ENCODE measurements around the gene MRPL54.

The MRPL54 gene

GRCh38 chr19:3730457-3730958, 32.0 kb upstream of the MRPL54 start:
- H3K4me3 ChIP-seq (ENCODE audit: low read depth, low read length): no peak overlapping the region
- no peak for DNase-seq (ENCODE audit: low read depth)
- TF ChIP-seq CTCF (IDR thresholded peaks at IDR 0.05; ENCODE audit: low read depth, low read length, missing control alignments): no peak

- no peak for DNase-seq (ENCODE audit: low read depth)
- no peak for TF ChIP-seq CTCF (IDR thresholded peaks at IDR 0.05; ENCODE audit: low read depth, low read length, missing control alignments)
- H3K4me3 ChIP-seq (ENCODE audit: low read depth, low read length): no peak overlapping the region
These were observed 30.4 kb upstream of the MRPL54 start for GRCh38 chr19:3732108-3732507.

- no peak overlapping the region for H3K4me3 ChIP-seq (ENCODE audit: low read depth, low read length)
- no peak for TF ChIP-seq CTCF (IDR thresholded peaks at IDR 0.05; ENCODE audit: low read depth, low read length, missing control alignments)
- DNase-seq (ENCODE audit: low read depth): no peak
These were observed 28.8 kb upstream of the MRPL54 start for GRCh38 chr19:3733549-3734309.

- no peak for TF ChIP-seq CTCF (IDR thresholded peaks at IDR 0.05; ENCODE audit: low read depth, low read length, missing control alignments)
- DNase-seq (ENCODE audit: low read depth): no peak
- H3K4me3 ChIP-seq (ENCODE audit: low read depth, low read length): no peak overlapping the region
These were observed 28.2 kb upstream of the MRPL54 start for GRCh38 chr19:3734310-3734600.

GRCh38 chr19:3736106-3736724, 26.3 kb upstream of the MRPL54 start:
- no peak for DNase-seq (ENCODE audit: low read depth)
- H3K4me3 ChIP-seq (ENCODE audit: low read depth, low read length): no peak overlapping the region
- no peak for TF ChIP-seq CTCF (IDR thresholded peaks at IDR 0.05; ENCODE audit: low read depth, low read length, missing control alignments)

GRCh38 chr19:3737487-3738205, 24.8 kb upstream of the MRPL54 start:
- H3K4me3 ChIP-seq (ENCODE audit: low read depth, low read length): no peak overlapping the region

More at GRCh38 chr19:3737487-3738205, 24.8 kb upstream of the MRPL54 start:
- TF ChIP-seq CTCF (IDR thresholded peaks at IDR 0.05; ENCODE audit: low read depth, low read length, missing control alignments): no peak
- DNase-seq (ENCODE audit: low read depth): no peak
